Measurements from ENCODE around the gene RFX2.

RFX2 gene

DNA sequence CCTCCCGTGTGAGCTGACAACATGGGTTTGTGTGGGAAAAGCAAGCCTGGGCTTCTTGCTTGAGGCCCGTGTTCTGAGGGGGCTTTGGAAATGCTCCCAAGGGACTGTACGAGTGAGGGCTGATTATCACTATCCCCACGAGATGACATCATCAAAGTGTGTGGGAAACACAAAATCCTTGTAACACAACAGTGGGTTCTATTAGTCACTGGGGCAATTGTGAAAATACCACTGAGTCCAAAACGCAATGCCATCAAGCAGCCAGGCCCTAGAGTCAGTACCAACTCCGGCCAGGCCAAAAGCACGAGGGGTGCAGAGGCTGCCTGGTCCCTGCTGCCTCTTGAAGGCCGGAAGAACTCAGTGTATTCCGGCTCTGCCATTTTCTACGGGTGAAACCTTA lies 166.7 kb downstream of the RFX2 start:
- TF ChIP-seq JUND (IDR thresholded peaks at IDR 0.05; ENCODE audit: low read depth) = no peak
- in situ Hi-C loops (cut with HindIII; ENCODE audit: low pct_unique_long_range_greater_than_20kb, low sequenced_read_pairs) = no loop called here
- DNase-seq (ENCODE audit: low read depth in 1 of 2, low spot score in 1 of 2) = no peak

Measured in T47D (cell line).